Measurements from ENCODE around the gene TGFBR3L. TPM values are rescaled to one million over a fixed set of nuclear protein-coding genes. Genes with fewer than 3 reads are reported as not detected.

TGFBR3L gene
- total and polyA plus RNA-seq, 2 of the 8 experiments (the other 6 are each of a cell fraction or from before 2014, with no cell fraction given): 3.1 to 3.7 TPM

- TF ChIP-seq KDM4A (IDR thresholded peaks at IDR 0.05; ENCODE audit: low read depth, low read length, severe bottlenecking) (no peak), YY1 (IDR thresholded peaks at IDR 0.05; ENCODE audit: low read depth, low read length) (no peak), HDAC2 (IDR thresholded peaks at IDR 0.05; ENCODE audit: borderline replicate concordance in 1 of 2, low read depth in 2 of 2, low read length in 2 of 2) (0 out of 4 replicates have a peak, but pooled peaks of 1 of the 2 experiments have one; percentile 36), SRF (IDR thresholded peaks at IDR 0.05; ENCODE audit: low read depth, low read length) (no peak), KDM1A (IDR thresholded peaks at IDR 0.05; ENCODE audit: borderline replicate concordance, low read length) (no peak), SIX5 (IDR thresholded peaks at IDR 0.05; ENCODE audit: low read depth, low read length) (no peak), CTCF (IDR thresholded peaks at IDR 0.05; ENCODE audit: control extremely low read depth in 1 of 3, insufficient read depth in 1 of 3, low read depth in 1 of 3, low read length in 3 of 3) (peak; percentile 70 to 81 (median 74)), CHD2 (IDR thresholded peaks at IDR 0.05; ENCODE audit: low read length) (no peak), SIRT6 (IDR thresholded peaks at IDR 0.05; ENCODE audit: low read length) (no peak), TAF1 (IDR thresholded peaks at IDR 0.05; ENCODE audit: low read depth, low read length) (no peak), CEBPB (IDR thresholded peaks at IDR 0.05; ENCODE audit: low read depth, low read length) (no peak), CREB1 (IDR thresholded peaks at IDR 0.05) (no peak; the same call in 1 of the 2 replicates), ATF2 (IDR thresholded peaks at IDR 0.05; ENCODE audit: low read length) (no peak), PHF8 (conservative IDR thresholded peaks at IDR 0.05; ENCODE audit: low read depth, low read length) (0 out of 2 replicates have a peak, but pooled peaks have one; percentile 11), MAFK (IDR thresholded peaks at IDR 0.05; ENCODE audit: low read depth, low read length) (no peak), CBX5 (IDR thresholded peaks at IDR 0.05; ENCODE audit: low read depth, low read length) (no peak), NANOG (IDR thresholded peaks at IDR 0.05; ENCODE audit: insufficient read depth, low read depth, low read length, poor library complexity, severe bottlenecking) (no peak)
Observed at GRCh38 chr19:7917267-7918061, 2.8 kb downstream of the TGFBR3L start (continued).

Measured in H1 (cell line).